GM23248 (cell line): ENCODE results near the gene PRR30. TPM values are rescaled to one million over a fixed set of nuclear protein-coding genes. Genes with fewer than 3 reads are reported as not detected.
A peak's percentile ranks its signal among the peaks of the same experiment; 100 is the strongest.

Experiments
- DNase-seq: peaks from one replicate; pipeline ENCODE4 v3.0.0-alpha.2; 2015
- H2AFZ ChIP-seq: fragments of 200-600 bp; sonication (generic); 2 replicates; pipeline ENCODE4 v1.6.1; 2016; ENCODE audit warnings: antibody characterized with exemption
- H3F3A ChIP-seq: fragments of 200-600 bp; sonication (generic); 2 replicates; pipeline ENCODE4 v1.6.1; 2016; ENCODE audit warnings: mild to moderate bottlenecking, antibody characterized with exemption, mixed run types; ENCODE audit not compliant: insufficient read depth
- H3K27ac ChIP-seq: fragments of 200-600 bp; sonication (generic); 2 replicates; pipeline ENCODE4 v1.5.1; 2016; ENCODE audit warnings: mild to moderate bottlenecking
- H3K27me3 ChIP-seq: fragments of 200-600 bp; sonication (generic); replicated peaks from 2 replicates; pipeline ENCODE4 v1.6.1; 2016; ENCODE audit warnings: mild to moderate bottlenecking; ENCODE audit not compliant: insufficient read depth
- H3K36me3 ChIP-seq: fragments of 200-600 bp; sonication (generic); 2 replicates; pipeline ENCODE4 v1.6.1; 2016; ENCODE audit warnings: low read depth, mild to moderate bottlenecking
- H3K4me1 ChIP-seq: fragments of 200-600 bp; sonication (generic); 2 replicates; pipeline ENCODE4 v1.6.1; 2016; ENCODE audit warnings: mild to moderate bottlenecking; ENCODE audit not compliant: insufficient read depth
- H3K4me2 ChIP-seq: fragments of 200-600 bp; sonication (generic); one replicate; pipeline ENCODE4 v1.6.1; 2016; ENCODE audit warnings: mild to moderate bottlenecking; ENCODE audit not compliant: unreplicated experiment
- H3K4me3 ChIP-seq: fragments of 200-600 bp; sonication (generic); 2 replicates; pipeline ENCODE4 v1.5.1; 2016; ENCODE audit warnings: mild to moderate bottlenecking
- H3K79me2 ChIP-seq: fragments of 200-600 bp; sonication (generic); 2 replicates; pipeline ENCODE4 v1.6.1; 2016; ENCODE audit warnings: mild to moderate bottlenecking; ENCODE audit not compliant: insufficient read depth
- H3K9ac ChIP-seq: fragments of 200-600 bp; sonication (generic); 2 replicates; pipeline ENCODE4 v1.6.1; 2016; ENCODE audit warnings: mild to moderate bottlenecking
- H3K9me2 ChIP-seq: fragments of 200-600 bp; sonication (generic); 2 replicates; pipeline ENCODE4 v1.6.1; 2016; ENCODE audit warnings: mixed run types, mild to moderate bottlenecking, moderate library complexity; ENCODE audit not compliant: insufficient read depth
- H3K9me3 ChIP-seq: fragments of 200-600 bp; sonication (generic); one replicate; pipeline ENCODE4 v1.6.1; 2017; ENCODE audit warnings: low read depth
- H4K20me1 ChIP-seq: fragments of 200-600 bp; sonication (generic); 2 replicates; pipeline ENCODE4 v1.6.0; 2016; ENCODE audit not compliant: insufficient read depth
- EZH2 ChIP-seq: fragments of 200-600 bp; sonication (generic); IDR thresholded peaks from 2 replicates; pipeline ENCODE4 v1.6.1; 2018; ENCODE audit warnings: antibody characterized with exemption, mild to moderate bottlenecking; ENCODE audit not compliant: insufficient read depth, poor library complexity, severe bottlenecking
- EZH2phosphoT487 ChIP-seq: fragments of 200-600 bp; sonication (generic); IDR thresholded peaks from 2 replicates; pipeline ENCODE4 v1.6.1; 2018; ENCODE audit warnings: antibody characterized with exemption, moderate library complexity, mild to moderate bottlenecking, low read depth; ENCODE audit not compliant: insufficient read depth
- WGBS, 2 experiments: methylation state at CpG; one replicate each; pipeline ENCODE4 v1.1.6; 2015 to 2017; ENCODE audit warnings: low lambda C conversion rate in 2 of 2, low coverage in 1 of 2; ENCODE audit errors: missing lambda C conversion rate in 2 of 2; 5-methylcytosine and 5-hydroxymethylcytosine counted together
- in situ Hi-C: fragments of 300-500 bp; cut with MboI; formaldehyde crosslinking; loops from 2 replicates; pipeline ENCODE4 v1.15.0; 2020
- polyA plus RNA-seq: library from polyadenylated mRNA; unstranded; fragments of >200 nt; fragmentation: Nextera tagmentation; extraction: Ambion mirVana; gene quantifications from 2 replicates; pipeline ENCODE4 v1.2.1, GENCODE V29; 2016
- total RNA-seq: library from RNA; depleted of rRNA; stranded (reverse); fragments of >200 nt; shearing (Covaris generic); gene quantifications from 2 replicates; pipeline ENCODE4 v1.2.3, GENCODE V29; 2014

The PRR30 gene
- total and polyA plus RNA-seq, 2 experiments from 2014 or later = not detected

DNA sequence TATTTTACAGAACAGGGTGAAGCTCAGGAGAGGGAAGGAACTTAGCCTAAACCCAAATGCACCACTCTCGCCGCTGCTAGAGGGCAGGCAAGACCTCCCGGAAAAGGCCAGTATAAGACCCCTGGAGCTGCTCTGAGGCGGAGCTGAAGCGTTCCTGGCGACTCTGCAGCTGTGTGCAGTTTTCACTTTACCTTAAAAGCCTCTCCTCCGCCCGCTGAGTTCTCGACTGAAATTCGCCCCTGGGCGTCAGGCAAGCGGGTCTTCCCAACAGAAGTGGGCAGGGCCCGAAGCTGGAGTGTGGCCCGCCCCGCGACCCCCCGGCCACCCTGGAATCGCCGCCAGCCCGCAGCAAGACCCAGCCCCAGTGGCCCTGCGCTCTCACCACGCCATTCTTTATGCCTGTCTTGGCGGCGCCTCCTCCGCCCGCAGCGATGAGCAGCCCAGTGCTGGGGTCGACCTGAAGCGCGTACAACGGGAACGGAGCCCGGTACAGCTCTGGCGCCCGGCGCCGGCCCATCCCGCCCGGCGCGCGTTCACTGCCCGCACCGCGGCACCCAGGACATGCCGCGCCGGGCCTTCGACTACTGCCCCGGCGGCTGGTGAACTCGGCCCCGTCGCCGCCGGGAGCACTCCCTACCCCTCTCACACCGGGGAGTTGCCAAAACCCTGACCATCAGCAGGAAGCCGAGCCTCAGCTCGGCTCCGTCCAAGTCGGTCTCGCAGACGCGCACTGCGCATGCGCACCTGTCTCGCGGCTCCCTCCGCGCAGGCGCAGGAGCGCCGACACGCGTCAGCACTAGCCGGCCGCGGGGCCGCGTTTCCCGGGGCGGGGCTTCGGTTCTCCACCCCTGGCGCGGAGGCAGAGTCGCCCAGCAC, 5.1 kb downstream of the PRR30 start, which contains the start of gene PREB:
Gene PREB (minus strand): TSS at position 732 of the 876 bp plus-strand sequence. CDS start 215 bp downstream, at position 517.
- H3K9ac ChIP-seq = peak within 1 kb of the TSS; percentile 88
- H3K27ac ChIP-seq = peak within 1 kb of the TSS; percentile 59
- whole genome bisulfite sequencing, 2 experiments = 1 to 2% methylated on average over 65 to 74 of the region's 86 CpGs
- H4K20me1 ChIP-seq = no peaks in the 10 kb centered on the region
- H3K9me2 ChIP-seq = no peaks in the 10 kb centered on the region
- peaks cover 11% of the 10 kb centered on the region; the same call in 1 of the 2 replicates for H3K4me1 ChIP-seq
- peak within 1 kb of the TSS; percentile 95 for H2AFZ ChIP-seq
- TF ChIP-seq EZH2phosphoT487 (no peak), EZH2 (no peak)
- H3K4me3 ChIP-seq = peak within 1 kb of the TSS; percentile 96
- peak; percentile 99 for DNase-seq
- no peaks in the 10 kb centered on the region for H3K27me3 ChIP-seq
- no peaks in the 10 kb centered on the region for H3K9me3 ChIP-seq
- H3K79me2 ChIP-seq = peaks cover 20% of the 10 kb centered on the region
- H3K4me2 ChIP-seq = peak within 1 kb of the TSS; percentile 90
- in situ Hi-C loops = no loop called here
- no peaks in the 10 kb centered on the region for H3F3A ChIP-seq
- no peaks in the 10 kb centered on the region for H3K36me3 ChIP-seq

DNA sequence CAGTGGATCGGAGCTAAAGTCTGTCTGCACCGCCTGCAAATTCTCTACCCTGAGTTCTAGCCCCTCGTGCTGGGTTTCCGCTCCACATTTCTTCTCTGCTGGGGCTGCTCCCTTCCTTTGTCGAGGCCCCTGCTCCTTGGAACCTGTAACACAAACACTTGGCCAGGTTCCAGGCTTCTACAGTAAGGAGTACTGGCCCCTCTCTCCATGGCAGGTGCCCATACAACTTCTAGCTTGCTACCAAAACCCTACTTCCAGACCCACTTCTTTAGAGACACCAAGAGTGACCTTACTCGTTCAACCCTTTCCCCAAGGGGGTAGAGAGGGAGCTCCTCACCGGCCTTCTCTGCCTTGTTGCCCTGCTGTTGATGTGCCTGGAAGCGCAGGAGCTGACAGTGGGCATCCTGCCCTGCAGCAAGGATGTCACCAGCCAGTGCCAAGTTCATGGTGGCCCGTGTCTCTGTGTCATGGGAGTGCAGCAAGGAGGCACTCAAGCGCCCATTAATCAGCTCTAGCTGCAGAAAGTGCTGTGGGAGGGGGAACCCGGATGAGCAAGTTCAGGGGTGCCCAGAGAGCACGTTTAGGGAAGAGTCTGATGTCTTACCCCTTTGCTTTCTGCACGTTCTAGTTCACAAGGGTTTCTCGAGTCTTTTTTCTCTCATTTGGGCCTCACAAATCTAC, 5.9 kb downstream of the PRR30 start:
- Histone ChIP-seq H3F3A (no peaks in the 10 kb centered on the region), H3K9ac (peak overlapping the region; percentile 88), H2AFZ (peak overlapping the region; percentile 95), H3K27me3 (no peaks in the 10 kb centered on the region), H3K36me3 (no peaks in the 10 kb centered on the region), H4K20me1 (no peaks in the 10 kb centered on the region), H3K9me2 (no peaks in the 10 kb centered on the region), H3K27ac (peak overlapping the region; percentile 59; the same call in 1 of the 2 replicates), H3K79me2 (peaks cover 20% of the 10 kb centered on the region), H3K4me1 (peaks cover 11% of the 10 kb centered on the region; the same call in 1 of the 2 replicates), H3K4me3 (peak overlapping the region; percentile 96), H3K9me3 (no peaks in the 10 kb centered on the region), H3K4me2 (peak overlapping the region; percentile 90)
- WGBS, 2 experiments = 25 to 29% methylated on average over 14 of the region's 14 CpGs
- in situ Hi-C loops = no loop called here
- peak; percentile 41 for DNase-seq
- TF ChIP-seq EZH2phosphoT487 = no peak
- no peak for TF ChIP-seq EZH2

GRCh38 chr2:27131429-27131828, 7.8 kb downstream of the PRR30 start:
- WGBS, 2 experiments = 83 to 85% methylated on average over 11 of the region's 11 CpGs
- in situ Hi-C loops = no loop called here

GRCh38 chr2:27130396-27130795, 8.8 kb downstream of the PRR30 start:
- TF ChIP-seq EZH2phosphoT487 = no peak
- TF ChIP-seq EZH2 = no peak
- Histone ChIP-seq H3K9ac (no peak overlapping the region), H3F3A (no peaks in the 10 kb centered on the region), H3K36me3 (no peaks in the 10 kb centered on the region), H4K20me1 (no peaks in the 10 kb centered on the region), H3K4me2 (no peak overlapping the region), H3K9me3 (no peaks in the 10 kb centered on the region), H3K9me2 (no peaks in the 10 kb centered on the region), H3K27ac (no peak overlapping the region), H3K4me3 (no peak overlapping the region), H3K79me2 (peaks cover 20% of the 10 kb centered on the region), H3K27me3 (no peaks in the 10 kb centered on the region), H3K4me1 (peaks cover 11% of the 10 kb centered on the region; the same call in 1 of the 2 replicates), H2AFZ (no peak overlapping the region)
- DNase-seq = no peak
- WGBS, 2 experiments = 88 to 91% methylated on average over 10 of the region's 10 CpGs
- in situ Hi-C loops = no loop called here

More at GRCh38 chr2:27131429-27131828, 7.8 kb downstream of the PRR30 start:
- Histone ChIP-seq H3K9me3 (no peaks in the 10 kb centered on the region), H3K9me2 (no peaks in the 10 kb centered on the region), H3K79me2 (peaks cover 20% of the 10 kb centered on the region), H3K4me2 (no peak overlapping the region), H2AFZ (no peak overlapping the region), H3K27ac (no peak overlapping the region), H3F3A (no peaks in the 10 kb centered on the region), H3K36me3 (no peaks in the 10 kb centered on the region), H3K9ac (no peak overlapping the region), H3K4me3 (no peak overlapping the region), H3K4me1 (peaks cover 11% of the 10 kb centered on the region; the same call in 1 of the 2 replicates), H4K20me1 (no peaks in the 10 kb centered on the region), H3K27me3 (no peaks in the 10 kb centered on the region)
- TF ChIP-seq EZH2 (no peak), EZH2phosphoT487 (no peak)
- no peak for DNase-seq
